GM18502 (cell line): ENCODE results near the gene GLA.

Experiments used
- ATAC-seq: cut with Tn5 transposase; IDR thresholded peaks from one replicate; pipeline ENCODE4 v1.9.1; 2021; ENCODE audit warnings: mild to moderate bottlenecking; ENCODE audit not compliant: unreplicated experiment, poor library complexity

Gene GLA

DNA sequence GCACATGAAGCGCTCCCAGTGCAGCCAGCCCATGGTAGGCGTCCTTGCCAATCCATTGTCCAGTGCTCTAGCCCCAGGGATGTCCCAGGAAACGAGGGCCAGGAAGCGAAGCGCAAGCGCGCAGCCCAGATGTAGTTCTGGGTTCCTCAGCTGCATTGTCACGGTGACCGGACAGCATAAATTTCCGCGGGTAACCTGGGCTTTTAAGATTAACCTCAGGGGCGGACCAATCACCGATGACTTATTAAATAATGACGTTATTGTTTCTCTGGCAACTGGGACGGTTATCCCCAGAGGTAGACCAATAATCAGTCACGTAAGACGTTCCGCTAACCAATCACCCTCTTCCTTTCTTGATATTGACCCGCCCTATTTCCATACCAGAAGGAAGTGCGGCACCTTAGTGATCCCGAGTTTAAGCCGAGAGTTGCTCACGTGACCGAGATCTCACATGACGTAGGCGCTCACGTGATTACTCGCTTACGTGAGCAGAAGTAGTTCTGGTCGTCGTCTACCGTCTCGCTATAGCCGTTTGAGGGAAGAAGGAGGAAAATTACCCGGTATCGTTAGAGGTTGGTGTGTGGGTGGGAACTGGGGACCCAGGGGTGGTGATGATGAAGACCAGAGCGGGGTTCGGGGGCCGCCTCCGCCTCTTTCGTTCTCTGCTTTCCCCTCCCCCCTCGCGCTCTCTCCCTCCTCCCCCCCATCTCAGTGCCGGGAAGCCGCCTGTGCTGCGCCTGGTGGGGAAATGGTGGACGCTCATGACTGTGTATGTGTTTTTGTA, at the start of gene GLA, which contains the start of gene HNRNPH2:
GLA (minus strand) TSS at position 178 of the 784 bp plus-strand sequence; CDS start at position 156, 22 bp downstream.
HNRNPH2 (plus strand) TSS at position 475 of the 784 bp plus-strand sequence. CDS start 3,767 bp downstream, outside the sequence.
- peak; percentile 93 for ATAC-seq

DNA sequence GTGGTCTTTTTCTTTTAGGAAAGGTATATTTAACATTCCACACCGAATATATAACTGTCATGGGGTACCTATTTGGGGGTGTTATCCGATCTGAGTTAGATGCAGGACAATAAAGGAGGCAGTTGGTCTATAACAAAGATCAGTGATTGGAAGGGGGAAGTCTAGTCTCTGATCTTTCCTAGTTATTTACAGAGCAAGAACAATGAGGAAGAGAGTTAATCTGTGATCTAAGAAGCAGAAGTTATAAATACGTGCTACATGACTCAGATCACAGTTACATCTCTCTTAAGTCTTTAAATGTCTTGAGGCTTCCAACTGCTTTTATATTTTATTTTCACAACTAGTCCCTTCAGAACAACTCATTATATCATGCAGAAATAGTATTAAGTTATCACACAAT, 44.3 kb upstream of the GLA start:
- ATAC-seq, result no peak

GRCh38 chrX:101450961-101451360, 43.2 kb upstream of the GLA start:
- ATAC-seq, result no peak

DNA sequence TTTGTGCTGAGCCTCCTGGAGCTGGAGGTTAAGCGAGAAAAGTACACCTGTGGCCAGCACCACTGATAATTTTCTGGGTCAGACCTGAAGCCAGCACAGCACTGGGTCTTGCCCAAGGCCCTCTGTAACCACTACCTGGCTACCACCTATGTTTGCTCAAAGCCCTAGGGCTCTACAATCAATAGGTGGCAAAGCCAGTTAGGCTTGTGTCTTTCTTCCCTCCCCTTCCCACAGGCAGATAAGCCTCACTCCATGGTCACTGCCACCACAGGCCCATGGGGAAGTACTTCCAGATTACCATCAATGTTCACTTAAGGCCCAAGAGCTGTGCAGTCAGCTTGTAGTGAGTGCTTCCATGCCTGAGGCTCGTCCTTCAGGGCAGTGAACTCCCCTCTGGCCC, 42.4 kb upstream of the GLA start:
- no peak for ATAC-seq

DNA sequence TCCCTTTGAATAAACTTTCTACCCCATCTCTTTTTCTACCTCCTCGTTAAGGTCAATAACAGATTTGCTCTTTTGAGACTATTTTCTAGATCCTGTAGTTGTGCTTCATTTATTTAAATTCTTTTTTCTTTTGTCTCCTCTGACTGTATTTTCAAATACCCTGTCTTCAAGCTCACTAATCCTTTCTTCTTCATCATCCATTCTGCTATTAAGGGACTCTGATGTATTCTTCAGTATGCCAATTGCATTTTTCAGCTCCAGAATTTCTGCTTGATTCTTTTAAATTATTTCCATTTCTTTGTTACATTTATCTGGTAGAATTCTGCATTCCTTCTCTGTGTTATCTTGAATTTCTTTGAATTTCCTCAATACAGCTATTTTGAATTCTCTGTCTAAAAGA, 41.6 kb upstream of the GLA start:
- ATAC-seq, result no peak

GRCh38 chrX:101442085-101442484, 34.4 kb upstream of the GLA start:
- no peak for ATAC-seq

DNA sequence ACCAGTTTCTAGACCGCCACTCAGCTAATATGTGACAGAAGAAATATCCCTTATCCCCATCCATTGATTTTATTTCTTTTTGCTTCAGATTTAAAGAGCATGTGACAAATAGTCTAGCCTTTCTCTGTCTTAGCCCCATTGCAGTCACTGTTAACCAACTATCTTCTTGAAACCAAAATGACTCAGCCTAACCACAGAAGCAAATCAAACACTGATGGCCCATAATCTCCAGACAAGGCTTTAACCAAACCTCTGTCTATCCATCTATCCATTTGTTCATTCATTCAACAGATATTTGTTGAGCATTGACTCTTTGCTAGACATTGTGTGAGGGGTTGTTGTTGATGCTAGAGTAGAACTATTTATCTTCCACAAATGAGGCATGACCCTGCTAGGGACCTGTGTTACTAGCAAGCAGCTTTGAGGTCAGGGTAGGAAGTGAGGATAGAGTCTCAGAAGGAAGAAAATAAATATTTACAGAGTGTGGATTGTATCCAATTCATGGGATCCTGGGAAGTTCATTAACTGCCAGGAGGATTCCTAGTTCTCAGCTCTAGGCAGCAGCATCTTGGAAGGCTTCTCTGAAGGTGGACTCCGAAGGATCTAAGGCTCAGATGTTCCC, 22.8 kb upstream of the GLA start:
- peak; percentile 97 for ATAC-seq

DNA sequence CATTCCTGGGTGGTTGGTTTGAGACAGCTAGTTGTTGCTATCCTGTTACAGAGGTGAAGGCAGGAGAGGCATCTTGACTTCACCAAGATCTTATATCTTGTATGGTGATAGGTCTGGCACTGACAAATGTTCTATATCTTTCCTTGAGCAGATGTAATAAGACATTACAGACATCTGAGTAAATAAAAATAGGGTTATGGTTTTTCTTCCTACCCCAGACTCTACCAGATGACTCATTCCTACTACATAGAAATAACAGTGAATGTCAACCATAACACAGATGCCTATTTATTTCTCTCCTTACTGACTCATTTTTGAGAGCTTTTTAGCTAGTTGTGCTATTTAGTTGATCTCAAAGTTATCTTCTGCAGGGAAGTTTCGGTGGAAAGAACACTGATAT, 22.2 kb upstream of the GLA start:
- ATAC-seq, result peak; percentile 69

DNA sequence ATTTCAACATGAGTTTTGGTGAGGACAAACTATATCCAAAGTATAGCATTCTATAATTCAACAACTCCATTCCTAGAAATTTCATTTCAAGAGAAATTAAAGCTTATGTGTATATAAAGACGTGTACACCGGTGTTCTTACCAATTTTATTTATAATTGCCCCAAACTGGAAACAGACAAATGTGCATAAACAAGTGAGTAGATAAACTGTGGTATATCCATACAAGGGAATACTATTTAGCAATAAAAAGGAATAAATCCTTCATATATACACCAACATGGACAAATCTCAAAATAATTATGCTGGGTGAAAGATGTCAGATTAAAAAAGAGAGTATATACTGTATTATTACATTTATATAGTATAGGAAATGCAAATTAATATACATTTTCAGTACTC, 20.2 kb upstream of the GLA start:
- no peak for ATAC-seq

GRCh38 chrX:101419489-101419888, 11.8 kb upstream of the GLA start:
- no peak for ATAC-seq

DNA sequence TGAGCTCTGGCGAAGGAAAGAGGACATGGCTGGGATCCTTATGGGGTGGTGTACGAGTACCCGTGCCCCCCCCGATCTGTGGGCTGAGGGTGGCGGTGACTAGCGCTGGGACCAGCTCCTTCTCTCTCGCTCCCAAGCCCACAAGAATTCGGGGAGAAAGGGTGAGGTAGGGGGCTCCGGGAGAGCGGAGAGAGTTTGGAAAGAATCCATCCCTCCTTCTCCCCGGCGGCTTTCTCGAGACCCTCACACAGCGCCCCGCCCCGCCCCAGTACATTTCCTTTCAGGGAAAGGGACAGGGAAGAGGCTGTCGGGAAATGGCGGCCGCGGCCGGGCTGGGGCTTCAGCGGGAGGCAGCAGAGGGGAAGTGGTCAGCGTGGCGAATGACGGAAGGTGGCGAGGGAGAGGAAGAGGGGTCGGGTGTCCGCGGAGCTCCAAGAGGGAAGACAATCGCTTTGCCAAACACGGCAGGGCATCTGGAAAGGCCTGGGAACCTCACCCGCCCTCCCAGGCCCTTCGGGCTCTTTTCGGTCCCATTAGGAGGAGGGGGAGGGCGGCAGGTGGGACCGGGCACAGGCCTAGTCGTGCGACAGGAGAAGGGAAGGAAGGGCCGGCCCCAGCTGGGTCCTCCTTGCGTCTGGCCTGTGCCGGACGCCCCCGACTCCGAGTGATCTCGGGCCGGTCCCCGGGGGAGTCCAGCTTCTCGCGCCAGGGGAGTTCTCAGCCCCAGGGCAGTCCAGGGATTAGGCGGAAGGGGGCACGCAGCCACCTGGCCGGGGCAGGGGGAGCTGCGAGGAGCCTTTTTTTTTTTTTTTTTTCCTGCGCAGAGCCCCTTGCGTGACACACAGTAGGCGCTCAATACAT, 10.5 kb upstream of the GLA start:
- ATAC-seq, result peak; percentile 50

DNA sequence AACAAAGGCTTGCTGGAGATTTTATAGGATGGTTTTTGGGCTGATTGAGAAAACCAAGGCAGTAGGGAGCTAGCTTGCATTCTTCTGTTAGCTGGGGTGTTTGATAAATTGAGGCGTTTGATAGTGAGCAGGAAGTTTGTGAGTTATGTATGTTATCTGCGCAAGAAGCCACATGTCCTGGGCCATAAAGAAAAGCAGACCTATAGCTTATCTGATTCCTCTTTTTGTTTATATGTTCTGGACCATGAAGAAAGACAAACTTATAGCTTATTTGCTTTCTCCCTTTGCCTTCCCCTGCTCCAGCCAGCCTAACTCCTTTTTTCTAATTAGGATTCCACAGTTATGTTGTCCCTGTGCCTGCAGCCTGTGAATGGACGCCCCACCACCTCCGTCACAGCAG, 9.5 kb upstream of the GLA start:
- no peak for ATAC-seq

GRCh38 chrX:101416691-101417090, 9.0 kb upstream of the GLA start:
- ATAC-seq, result no peak

GRCh38 chrX:101415180-101416145, 7.7 kb upstream of the GLA start:
- peak; percentile 67 for ATAC-seq

- no peak for ATAC-seq
These were observed 4.3 kb upstream of the GLA start for GRCh38 chrX:101411984-101412383.

DNA sequence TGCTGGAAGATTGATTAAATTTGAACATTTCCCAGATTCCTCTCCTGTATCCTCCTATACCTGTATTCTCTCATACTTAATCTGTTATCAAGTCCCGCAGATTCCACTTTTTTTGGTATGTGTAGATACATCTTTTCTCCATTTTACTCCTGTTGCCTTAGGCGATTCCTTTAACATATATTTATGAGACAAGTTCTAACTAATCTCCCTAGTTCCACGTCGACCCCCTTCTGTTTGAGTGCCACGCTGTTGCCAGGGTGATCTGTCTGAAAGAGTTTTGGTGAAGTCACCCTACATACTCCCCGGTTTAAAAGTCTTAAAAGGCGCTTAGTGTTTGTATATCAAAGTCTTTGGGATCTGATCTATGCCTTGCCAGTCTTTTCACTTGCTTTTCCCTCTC, 2.7 kb upstream of the GLA start:
- ATAC-seq, result no peak

DNA sequence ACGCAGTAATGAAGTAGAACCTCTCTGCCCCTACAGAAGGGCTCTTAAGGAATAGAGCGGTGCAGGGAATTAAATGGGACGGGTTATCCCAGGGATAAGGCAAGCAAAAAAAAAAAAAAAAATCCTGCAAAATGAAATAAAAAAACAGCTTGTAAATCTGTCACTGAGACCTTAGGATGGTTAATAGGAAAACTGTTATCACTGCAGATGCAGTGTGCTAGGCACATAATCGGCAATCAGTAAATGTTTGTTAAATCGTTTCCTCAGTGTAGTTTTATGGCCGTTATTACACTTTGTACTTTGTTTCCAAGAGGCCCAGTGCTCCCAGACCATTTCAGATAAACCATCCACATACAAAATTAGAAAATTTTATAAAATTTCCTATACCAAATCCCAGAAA, 1.3 kb upstream of the GLA start:
- no peak for ATAC-seq

- no peak for ATAC-seq
These were observed 762 bp upstream of the GLA start for GRCh38 chrX:101408532-101408841.

GRCh38 chrX:101407167-101407747, 468 bp downstream of the GLA start:
- peak; percentile 4 for ATAC-seq

- no peak for ATAC-seq
These were observed 7.9 kb downstream of the GLA start for GRCh38 chrX:101399825-101400224.
